Measurements from ENCODE around the gene SMG7.

- TF ChIP-seq ELF4 (IDR thresholded peaks at IDR 0.05) (no peak), BHLHE40 (IDR thresholded peaks at IDR 0.05; ENCODE audit: borderline replicate concordance) (no peak), L3MBTL2 (conservative IDR thresholded peaks at IDR 0.05) (no peak), TARDBP (IDR thresholded peaks at IDR 0.05) (no peak), SUZ12 (IDR thresholded peaks at IDR 0.05) (no peak), PKNOX1 (IDR thresholded peaks at IDR 0.05) (no peak), LEF1 (IDR thresholded peaks at IDR 0.05; ENCODE audit: borderline replicate concordance) (no peak), FOXA1 (IDR thresholded peaks at IDR 0.05) (no peak), HDGF (IDR thresholded peaks at IDR 0.05; ENCODE audit: borderline replicate concordance) (no peak), ARNT (IDR thresholded peaks at IDR 0.05) (no peak), FOXM1 (IDR thresholded peaks at IDR 0.05; ENCODE audit: borderline replicate concordance) (no peak)
These were observed 81.5 kb downstream of the SMG7 start for GRCh38 chr1:183553764-183554163.

All from HEK293T (cell line).